ENCODE results near the gene COQ10A. TPM values are rescaled to one million over a fixed set of nuclear protein-coding genes. Genes with fewer than 3 reads are reported as not detected.
A peak's percentile ranks its signal among the peaks of the same experiment; 100 is the strongest.

Gene COQ10A
- total and polyA plus RNA-seq, 9 of the 15 experiments (the other 6 are each of a cell fraction or from before 2014, with no cell fraction given): 3.1 to 26.4 (median 12.7) TPM

DNA sequence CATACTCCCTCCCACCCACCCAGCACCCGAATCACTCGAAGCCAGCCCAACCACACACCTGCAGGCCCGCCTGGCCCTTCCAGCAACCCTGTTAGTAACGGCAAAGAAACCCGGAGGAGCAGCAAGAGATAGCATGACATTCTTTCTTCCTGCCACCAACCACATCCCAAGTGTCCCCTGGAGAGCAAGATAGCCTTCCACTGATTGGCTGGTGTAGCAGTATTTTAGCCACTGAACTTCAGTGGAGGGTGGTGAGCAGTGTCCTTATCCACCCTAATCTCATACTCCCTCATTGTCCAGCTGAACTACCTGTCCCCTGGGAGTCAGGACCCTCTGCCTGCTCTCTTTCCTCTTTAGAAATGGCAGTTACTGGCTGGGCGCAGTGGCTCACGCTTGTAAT is 37.7 kb upstream of the COQ10A start:
- Histone ChIP-seq H3K4me2 (ENCODE audit: insufficient read depth, low read length) (no peak overlapping the region), H3K27ac (ENCODE audit: extremely low read depth, low read depth, low read length) (no peak overlapping the region), H3K4me1 (replicated peaks in 1 of 2; ENCODE audit: control insufficient read depth in 2 of 2, insufficient read depth in 2 of 2, low read length in 2 of 2) (peaks cover 13 to 16% of the 10 kb centered on the region in 2 experiments; a peak in 4 of 5 replicates), H3K27me3 (ENCODE audit: control insufficient read depth in 2 of 2, insufficient read depth in 2 of 2, low read length in 2 of 2) (no peaks in the 10 kb centered on the region), H3K79me2 (ENCODE audit: control insufficient read depth, insufficient read depth, low read length) (peaks cover 13% of the 10 kb centered on the region), H3K9me3 (replicated peaks; ENCODE audit: control insufficient read depth, insufficient read depth, low read depth, low read length) (no peaks in the 10 kb centered on the region), H3K9ac (ENCODE audit: insufficient read depth in 1 of 2, low read depth in 2 of 2, low read length in 2 of 2) (peak overlapping the region in 1 of 2 experiments; percentile 10; a peak in 1 of 4 replicates), H3K4me3 (no peak overlapping the region), H3K36me3 (ENCODE audit: control insufficient read depth, insufficient read depth, low read length) (peaks cover 9% of the 10 kb centered on the region; the same call in 2 of the 3 replicates), H3K9me1 (ENCODE audit: control insufficient read depth, insufficient read depth, low read length) (no peaks in the 10 kb centered on the region), H2AFZ (ENCODE audit: low read depth, low read length) (no peak overlapping the region), H4K20me1 (replicated peaks; ENCODE audit: control insufficient read depth, insufficient read depth, low read length) (no peaks in the 10 kb centered on the region)
- CTCF ChIA-PET (ENCODE audit: low intra/inter-chr PET ratio): no interaction called here
- no peak for TF ChIP-seq NCOA6 (IDR thresholded peaks at IDR 0.05)
- TF ChIP-seq, protein P1, sequence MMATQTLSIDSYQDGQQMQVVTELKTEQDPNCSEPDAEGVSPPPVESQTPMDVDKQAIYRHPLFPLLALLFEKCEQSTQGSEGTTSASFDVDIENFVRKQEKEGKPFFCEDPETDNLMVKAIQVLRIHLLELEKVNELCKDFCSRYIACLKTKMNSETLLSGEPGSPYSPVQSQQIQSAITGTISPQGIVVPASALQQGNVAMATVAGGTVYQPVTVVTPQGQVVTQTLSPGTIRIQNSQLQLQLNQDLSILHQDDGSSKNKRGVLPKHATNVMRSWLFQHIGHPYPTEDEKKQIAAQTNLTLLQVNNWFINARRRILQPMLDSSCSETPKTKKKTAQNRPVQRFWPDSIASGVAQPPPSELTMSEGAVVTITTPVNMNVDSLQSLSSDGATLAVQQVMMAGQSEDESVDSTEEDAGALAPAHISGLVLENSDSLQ (IDR thresholded peaks at IDR 0.05): 0 out of 2 replicates have a peak, but pooled peaks have one; percentile 12
- TF ChIP-seq TFAP4 (CRISPR knock-in tag; IDR thresholded peaks at IDR 0.05; ENCODE audit: borderline replicate concordance): peak; percentile 33; the same call in 1 of the 2 replicates
- TF ChIP-seq ZBTB7A (IDR thresholded peaks at IDR 0.05; ENCODE audit: borderline replicate concordance, control insufficient read depth, low read depth, low read length): no peak
- no peak for TF ChIP-seq RBM39 (optimal IDR thresholded peaks at IDR 0.05; ENCODE audit: low read depth, low read length)
- no peak for TF ChIP-seq C11orf30 (IDR thresholded peaks at IDR 0.05; ENCODE audit: low read depth)
- FAIRE-seq: peak; percentile 68
- 45% methylated on average over 7 of the region's 7 CpGs for WGBS (ENCODE audit: insufficient coverage, low coverage, missing lambda C conversion rate)
- intact Hi-C loops (cut with micrococcal nuclease) (loop anchor here (10.0 kb wide), 1 partner anchor 184 kb away; the partner anchor contains the start of gene RPS26), in situ Hi-C loops (cut with MboI) (no loop called here)
- BruUV-seq (replicated peaks): no TSS peak
- POLR2A ChIA-PET: interaction anchor here (0.9 kb wide), 1 partner anchor 112 kb away, joined by 3 read pairs; no protein-coding TSS in a partner anchor
- ATAC-seq: peak; percentile 7; the same call in 1 of the 3 replicates
- peak in 2 of 4 experiments; percentile 43 to 57 for DNase-seq (ENCODE audit: extremely low read depth in 1 of 4, low spot score in 3 of 4)

Measured in K562 (cell line).